Stimulated activated CD8-positive, alpha-beta memory T cell treated with anti-CD3 and anti-CD28 coated beads, Interleukin-12 subunit alpha, Interleukin-12 subunit beta, amount 100 ng/mL, for 4 hours (primary cell): ENCODE data around the gene NOS1AP.

Experiments
- DNase-seq: peaks from one replicate; pipeline ENCODE4 v3.0.0-alpha.2; 2020; ENCODE audit warnings: low read depth

NOS1AP gene

DNA sequence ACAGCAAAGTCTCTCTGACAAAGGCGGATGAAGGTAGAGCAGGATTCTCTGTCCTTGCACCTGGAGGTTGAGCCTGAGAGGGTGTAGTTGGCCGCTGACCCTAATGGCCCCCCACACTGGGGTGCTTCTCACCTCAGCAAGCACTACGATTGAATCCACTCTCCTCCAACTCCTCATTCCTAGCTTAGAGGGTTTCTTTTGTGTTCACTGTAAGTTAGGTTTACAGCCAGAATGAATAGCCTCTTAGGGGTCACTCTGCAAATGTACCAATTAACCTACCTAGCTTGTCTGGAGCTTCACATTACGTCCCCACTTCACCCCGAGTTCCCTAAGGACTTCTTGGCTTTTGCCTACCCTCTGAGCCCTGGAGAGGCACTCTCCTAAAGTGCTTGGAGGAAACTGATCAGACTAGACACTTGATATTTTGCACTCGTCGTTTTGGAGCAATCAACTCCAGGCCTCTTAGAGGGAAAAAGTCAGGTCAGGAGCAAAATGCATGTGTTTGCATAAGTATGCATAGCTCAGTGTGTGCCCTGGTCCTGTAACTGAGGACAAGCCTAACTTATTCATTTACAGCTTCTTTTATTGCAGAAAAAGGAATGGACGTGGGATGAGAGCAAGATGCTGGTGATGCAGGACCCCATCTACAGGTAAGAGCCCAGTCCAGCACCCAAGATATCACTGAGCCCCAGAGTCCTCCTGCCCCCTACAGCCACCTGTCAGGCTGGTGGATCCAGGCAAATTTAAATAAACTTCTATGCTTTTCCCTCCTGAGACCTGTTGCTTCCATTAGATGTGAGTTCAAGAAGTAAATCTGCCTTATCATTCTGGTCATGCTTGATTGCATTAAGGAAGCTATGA lies 230.8 kb downstream of the NOS1AP start:
- DNase-seq: no peak

DNA sequence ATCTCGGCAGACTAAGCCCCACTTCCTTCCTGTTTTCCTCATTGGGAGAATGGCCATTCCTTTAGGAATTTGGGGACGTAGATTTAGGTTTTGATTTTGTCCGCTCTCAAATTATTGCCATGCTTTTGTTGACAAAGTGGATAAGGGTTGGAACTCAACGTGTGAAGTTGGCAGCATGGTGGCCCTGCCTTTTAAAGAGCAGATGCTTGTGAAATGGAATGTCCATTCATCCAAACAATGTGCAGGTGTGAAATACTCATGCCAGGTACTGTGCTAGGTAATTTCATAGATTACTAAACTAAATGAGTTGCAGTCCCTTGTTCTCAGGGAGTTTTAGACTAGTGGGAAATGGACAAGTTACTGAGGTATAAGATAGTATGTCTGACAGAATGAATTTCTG lies 232.2 kb downstream of the NOS1AP start:
- no peak for DNase-seq

DNA sequence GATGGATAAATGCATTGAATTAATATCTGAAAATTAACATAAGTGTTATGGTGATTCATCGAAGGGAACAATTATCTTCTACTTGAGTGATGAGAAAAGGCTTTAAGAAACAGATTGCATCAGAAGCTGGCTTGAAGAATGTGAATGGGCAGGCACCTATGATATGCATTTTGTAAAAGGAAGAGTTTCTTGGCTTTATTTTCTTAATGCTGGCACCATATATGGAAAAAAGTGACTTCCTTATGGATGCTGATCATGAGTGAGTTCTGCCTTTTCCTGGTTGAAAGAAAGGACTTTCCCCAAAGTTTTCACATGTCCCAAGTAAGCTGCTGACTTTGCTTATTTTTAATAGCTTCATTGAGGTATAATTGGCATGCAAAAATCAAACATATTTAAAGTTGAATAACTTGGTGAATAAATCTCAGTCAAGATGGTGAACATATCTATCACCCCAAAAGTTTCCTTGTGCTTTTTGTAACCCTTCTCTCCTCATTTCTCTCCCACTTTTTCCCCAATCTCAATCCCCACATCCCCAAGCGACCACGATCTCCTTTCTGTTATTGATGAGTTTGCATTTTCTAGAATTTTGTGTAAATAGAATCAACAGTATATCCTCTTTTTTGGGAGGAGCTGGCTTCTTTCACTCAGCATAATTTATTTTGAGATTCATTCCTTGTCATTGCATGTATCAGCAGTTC lies 233.0 kb downstream of the NOS1AP start:
- no peak for DNase-seq

DNA sequence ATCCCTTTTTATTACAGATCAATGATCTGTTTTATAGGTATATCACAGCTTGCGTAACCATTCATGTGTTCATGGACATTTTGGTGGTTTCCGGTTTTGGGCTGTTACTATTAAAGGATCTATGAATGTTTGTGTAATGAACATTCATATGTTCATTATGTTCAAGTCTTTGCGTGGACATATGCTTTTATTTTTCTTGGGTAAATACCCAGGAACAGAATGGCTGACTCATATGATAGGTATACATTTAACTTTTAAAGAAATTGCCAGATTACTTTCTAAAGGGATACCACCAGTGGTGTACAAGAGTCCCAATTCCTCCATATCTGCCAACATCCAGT lies 233.5 kb downstream of the NOS1AP start:
- DNase-seq: no peak

DNA sequence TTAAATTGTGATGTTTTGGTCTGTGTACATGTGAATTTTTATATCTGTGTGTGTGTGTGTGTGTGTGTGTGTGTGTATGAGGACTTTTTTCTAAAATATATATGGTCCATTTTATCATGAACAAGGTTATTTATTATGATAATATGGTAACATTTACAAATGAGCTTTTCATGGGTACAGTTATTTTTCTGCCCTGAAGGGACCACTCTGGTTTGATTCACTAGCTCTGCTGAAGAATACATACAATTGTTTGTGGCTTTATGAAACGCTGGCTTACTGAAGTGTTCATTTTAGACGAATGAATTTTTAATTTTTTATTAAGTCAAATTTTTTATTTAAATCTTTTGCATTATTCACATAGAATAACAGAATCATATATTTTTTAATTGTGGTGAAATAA lies 235.2 kb downstream of the NOS1AP start:
- DNase-seq: no peak

DNA sequence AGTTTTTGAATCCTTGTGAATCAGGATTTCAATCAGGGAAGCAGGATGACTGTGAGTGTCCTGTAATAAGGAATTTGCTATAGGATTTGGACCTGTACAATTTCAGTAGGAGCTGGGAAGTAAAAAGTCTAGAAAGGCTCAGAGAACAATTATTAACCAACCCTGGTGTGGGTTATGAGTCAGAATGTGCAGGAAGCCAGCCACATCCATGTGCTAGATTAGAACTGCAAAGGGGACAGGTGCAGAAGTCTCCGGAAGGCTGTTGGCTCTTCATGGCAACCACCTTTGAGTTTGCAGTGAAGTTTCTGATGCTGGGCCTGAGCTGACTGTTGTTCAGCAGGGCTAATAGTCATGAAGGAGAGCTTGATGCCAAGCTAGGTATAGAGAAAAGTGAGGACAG lies 236.5 kb downstream of the NOS1AP start:
- no peak for DNase-seq

DNA sequence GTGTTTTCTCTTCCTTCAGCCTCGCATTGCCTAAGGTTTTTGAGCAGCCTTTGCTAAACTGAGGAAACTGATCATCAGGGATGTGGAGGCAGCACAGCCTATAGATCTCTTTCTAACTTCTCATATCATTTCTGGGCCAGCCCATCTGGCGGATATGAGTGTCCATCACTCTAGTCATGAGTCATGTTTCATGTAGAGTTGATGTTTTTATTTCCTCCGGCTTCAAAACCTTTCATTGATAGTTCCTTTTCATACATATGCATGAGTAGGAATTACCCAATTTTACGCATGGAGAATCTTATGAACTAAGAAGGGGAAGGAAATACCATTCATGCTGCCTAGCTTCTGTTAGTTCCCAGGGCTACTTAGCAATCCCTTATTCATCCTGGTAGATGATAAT lies 240.8 kb downstream of the NOS1AP start:
- no peak for DNase-seq

DNA sequence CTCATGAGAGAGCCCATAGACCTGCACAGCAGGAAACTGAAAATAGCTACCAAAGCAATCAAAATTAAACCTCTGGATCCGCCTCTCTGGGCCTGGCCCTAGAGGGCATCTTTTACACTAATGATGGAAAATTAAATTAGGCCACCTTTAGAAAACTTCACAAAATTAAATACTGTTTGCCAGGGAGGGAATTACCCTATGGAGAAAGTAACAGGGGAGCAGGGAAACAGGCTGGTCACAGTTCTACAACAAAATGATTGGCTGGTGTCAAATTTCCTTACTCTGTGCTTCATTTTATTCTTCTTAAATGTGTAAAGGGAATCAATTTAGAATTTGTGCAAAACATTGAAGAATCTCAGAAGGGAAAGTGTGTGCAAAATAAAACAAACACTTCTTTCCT lies 244.7 kb downstream of the NOS1AP start:
- no peak for DNase-seq

DNA sequence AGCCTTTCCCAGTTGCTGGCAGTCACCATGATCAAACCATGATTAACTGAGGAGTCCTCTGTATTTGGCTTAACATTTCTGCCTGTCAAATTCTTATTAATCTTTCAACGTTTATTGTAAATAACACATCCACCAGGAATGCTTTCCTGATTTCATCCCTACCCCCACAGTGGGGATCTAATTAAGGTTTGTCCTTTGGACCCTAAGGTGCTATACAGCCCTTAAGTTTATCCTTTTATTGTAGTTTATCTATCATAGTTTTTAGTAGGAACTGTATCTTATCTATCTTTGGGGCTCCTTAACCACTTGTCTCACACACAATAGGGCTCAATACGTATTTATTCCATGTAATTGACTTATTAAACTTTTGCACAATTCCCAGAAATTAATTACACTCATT lies 246.2 kb downstream of the NOS1AP start:
- no peak for DNase-seq

DNA sequence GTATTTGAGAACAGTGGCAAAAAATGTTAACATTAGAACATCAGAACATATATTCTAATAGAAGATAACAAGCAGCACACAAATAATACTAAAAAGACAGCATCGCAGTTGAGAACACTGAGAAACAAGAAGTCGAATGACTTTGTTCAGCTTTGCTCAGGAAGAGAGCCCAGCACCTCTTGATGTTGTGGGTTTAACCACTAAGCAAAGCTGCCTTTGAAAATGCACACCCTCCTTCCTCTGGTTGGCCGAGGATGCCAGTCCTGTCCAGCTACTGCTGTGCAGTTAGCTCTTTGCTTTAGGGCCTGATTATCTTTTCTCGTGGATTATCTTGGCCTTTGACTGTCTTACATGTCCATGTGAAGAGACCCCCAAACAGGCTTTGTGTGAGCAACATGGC lies 246.7 kb downstream of the NOS1AP start:
- DNase-seq: no peak

DNA sequence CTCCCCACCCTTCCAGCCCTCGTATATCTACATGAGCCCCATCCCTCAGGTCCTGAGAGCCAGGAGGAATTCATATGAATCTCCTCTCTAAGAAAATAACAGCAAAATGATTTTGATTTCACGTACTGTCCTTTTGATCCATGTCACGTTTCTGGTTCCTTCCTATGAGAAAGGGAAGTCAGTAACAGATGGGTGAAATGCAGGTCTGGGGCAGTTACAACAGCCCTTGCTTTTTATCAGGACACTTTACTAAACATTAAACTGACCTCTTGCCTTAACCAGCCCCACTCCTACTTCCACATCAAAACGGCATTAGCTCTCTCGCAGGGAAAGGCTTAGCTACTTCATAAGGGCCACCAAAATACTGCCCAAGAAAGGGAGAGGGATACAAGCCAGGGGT lies 248.1 kb downstream of the NOS1AP start:
- no peak for DNase-seq

DNA sequence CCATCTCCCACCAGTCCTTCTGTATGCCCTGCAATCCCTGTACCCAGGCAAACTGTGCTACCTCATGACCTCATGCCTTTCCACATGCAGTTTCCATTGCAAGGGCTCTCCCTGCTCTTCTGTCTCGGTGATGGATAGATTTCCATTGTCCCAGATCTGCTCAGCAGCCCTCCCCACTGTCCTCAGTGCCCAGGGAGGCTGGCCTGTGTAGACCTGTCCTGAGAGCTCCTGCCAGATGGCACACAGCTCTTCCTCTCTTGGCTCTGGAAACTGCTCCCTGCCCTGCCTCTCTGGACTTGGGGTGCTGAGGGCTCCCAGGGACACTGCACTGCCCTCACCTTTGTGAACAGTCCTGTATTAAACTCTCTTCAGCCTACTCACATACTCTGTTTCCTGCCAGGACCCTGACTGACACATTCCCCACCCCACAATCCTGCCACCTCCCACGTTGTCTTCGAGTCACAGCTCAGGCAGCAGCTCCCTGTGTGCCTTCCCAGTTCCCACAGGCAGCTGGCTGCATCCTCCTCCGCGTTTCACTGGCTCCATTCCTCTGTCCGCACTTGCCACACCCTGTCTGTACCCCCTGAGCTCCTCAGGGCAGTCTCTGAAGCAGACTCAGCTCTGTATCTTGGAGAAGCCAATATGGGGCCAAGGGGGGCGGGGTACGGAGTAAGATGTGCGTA lies 250.1 kb downstream of the NOS1AP start:
- DNase-seq: no peak

DNA sequence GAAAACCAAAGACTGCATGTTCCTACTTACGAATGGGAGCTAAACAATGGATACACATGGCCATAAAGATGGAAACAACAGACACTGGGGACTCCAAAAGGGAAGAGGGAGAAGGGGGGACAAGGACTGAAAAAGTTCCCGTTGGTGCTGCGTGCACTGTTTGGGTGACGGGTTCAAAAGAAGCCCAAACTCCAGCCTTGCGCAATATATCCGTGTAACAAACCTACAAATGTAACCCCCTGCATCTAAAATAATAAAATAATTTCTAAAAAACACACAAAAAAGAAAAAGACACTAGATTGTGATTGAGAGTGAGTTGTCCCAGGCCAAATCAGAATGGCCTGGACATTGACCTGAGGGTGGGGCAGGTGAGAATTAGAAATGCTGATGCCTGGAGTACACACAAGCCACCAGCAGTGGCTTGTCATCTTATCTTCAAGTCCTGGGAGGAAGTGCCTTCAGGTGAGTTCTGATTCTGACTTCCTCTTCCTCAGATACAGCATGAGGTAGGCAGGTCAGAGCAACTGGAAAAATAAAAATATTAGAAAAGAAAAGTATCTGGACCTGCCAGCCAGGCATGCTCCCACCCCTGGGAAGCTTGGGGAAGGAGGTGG lies 252.4 kb downstream of the NOS1AP start:
- no peak for DNase-seq

DNA sequence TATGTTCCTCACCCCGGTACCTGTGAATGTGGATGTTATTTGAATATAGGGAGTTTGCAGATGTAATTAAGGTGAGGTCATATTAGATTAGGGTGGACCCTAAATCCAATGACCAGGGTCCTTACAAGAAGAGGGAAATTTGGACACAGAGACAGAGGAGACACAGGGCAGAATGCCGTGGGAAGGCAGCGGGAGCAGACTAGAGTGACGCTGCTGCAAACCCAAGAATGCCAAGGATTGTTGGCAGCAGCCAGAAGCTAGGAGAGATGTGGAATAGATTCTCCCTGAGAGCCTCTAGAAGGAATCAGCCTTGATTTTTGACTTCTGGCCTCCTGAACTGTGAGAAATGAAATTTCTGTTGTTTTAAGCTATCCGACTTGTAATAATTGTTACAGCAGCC lies 253.5 kb downstream of the NOS1AP start:
- no peak for DNase-seq

DNA sequence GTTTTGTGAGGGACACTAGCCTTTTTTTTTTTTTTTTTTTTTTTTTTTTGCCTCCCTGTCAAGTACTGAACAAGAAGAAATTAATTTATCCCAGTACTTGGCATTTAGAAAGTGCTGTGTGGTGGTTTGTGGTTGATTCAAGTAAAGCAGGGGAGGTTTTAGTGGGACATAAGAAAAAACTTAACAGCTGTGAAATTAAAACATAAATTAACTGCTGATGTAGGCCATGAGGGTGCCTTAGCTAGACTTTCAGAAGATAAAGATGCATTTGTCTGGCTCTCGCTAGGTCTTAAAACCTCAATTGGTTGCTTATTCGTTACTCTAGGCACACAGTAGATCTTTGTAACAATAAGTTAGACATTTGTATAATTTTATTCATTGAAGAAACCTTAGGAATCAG lies 254.9 kb downstream of the NOS1AP start:
- no peak for DNase-seq

DNA sequence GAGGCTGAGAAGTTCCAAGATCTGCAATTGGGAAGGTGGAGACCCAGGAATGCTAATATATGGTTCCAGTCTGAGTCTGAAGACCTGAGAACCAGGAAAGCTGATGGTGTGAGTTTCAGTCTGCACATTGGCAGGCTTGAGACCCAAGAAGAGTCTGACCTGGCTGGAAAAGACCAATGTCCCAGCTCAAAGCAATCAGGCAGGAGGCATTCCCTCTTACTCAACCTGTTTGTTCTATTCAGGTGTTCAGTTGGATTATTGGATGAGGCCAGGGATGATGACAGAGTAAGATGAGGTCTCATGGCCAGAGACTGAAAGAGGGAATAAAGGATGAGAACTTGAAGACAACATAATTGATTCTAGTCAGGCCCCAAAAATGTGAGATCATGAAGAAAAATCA lies 257.1 kb downstream of the NOS1AP start:
- DNase-seq: no peak

DNA sequence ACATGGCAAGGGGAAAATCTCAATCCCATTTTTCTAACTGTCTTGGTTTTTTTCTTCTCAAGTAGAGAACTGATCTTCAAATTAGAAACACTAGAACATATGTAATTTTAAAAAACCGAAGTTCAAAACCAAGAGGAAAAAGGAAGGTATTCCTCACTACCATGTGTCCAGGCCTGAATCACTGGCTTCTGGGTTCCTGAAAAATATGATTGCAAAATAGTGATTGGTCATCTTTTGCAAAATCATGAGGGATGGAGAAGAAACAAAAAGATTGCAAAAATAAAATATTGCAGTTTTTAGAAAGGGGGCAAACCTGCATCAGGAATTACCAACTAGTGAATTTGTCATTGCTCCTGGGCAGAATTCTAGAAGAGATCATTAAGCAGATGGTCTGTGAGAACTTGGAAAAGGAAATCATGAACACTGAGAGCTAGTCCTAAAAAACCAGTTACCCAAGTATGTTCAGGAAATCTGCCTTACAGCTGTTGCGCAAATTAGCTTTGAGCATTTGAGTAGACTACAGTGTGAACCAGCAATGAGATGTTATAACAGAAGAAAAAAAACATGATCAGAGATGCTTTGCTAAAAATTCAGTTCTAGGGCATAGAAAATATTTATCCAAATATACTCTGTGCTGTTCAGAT lies 257.8 kb downstream of the NOS1AP start:
- DNase-seq: no peak

DNA sequence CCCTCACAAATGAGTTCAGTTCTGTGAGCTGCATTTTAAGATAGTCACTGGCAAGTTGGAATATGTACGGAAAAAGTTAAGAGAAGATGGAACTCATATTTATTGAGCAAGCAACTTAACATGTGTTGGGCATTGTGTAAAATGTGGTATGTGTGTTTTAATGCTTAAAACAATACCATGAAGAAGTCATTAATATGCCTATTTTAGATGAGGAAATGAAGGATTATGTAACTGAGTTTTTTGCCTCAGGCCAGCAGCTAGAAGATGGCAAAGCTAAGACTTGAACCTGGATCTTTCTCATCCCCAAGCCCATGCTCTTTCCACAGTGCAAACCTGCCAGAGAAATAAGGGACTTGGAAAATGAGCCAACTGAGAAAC lies 258.3 kb downstream of the NOS1AP start:
- no peak for DNase-seq

DNA sequence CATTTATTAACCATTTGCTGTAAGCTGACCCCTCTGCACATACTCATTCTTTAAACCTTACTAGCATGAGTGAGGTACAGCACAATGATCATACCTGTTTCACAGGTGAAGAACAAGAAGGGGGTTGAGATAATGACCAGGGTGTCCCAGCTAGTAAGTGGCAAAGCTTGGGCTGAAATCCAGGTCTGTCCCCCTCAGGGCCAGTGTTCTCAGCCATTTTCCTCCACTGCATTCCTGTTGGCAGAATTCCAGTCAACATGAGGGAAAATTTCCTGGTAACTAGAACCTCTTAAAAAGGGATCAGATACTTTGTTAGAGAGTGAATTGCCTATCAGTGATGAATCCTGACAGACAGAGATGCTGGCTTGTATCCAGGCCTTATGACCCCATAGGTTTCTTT lies 259.0 kb downstream of the NOS1AP start:
- no peak for DNase-seq

DNA sequence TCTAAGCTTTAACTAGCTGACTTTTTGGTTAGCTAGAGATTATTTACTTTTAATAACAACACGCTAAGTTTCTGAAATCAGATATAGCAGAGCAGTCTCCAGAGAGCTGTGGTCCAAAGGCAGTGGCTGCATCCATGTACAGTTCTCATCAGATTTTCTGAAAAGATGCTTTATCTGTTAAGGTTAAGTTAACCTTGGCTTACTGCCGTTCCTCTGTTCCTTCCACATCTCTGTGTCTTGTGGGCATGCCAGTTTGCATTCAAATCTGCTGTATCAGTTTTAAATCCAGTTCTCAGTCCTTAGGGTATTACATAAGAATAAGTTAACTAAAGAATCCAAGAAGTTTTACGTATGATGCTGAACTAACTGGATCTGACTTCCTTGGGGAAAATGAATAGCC lies 260.3 kb downstream of the NOS1AP start:
- DNase-seq: no peak

DNA sequence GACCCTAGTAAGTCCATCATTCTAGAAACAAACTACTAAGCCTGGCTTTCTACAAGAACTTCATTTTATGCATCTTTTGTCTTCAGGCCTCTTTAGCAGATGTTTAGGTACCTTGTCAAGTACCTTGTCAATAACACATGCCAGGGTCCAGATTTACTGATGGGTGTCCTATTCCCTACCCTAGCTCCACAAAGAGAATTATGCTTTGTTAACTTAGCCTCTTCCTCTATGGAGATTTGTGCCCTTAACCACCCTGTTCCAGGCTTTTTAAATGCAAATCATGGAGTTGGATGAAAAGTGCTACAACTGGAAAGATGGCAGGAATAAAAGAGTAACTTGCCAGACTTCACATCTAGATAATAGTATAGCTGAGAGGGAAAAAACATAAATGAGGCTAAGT lies 264.5 kb downstream of the NOS1AP start:
- DNase-seq: no peak

DNA sequence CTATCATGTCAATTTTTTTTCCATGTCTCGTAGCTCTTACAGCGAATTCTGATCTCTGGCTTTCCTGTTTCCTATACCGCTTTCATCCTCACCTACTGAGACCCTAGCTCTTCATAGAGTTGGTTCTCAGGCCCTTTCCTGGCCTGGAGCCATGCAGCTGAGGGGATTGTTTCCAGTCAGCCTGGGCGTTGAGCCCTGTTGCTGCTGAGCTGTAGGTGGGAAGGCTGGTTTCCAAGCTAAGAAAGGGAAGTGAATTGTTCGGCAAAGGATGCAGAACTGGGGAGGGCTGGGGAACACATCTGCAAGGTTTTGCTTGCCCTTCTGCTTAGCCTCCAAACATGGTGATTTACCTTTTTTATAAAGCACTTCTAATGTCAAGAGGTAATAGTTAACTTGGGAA lies 265.6 kb downstream of the NOS1AP start:
- no peak for DNase-seq
